ENCODE results near the gene LMF2.
"Not testable (repeated sequence)": the region's sequence is repeated elsewhere in the genome, so short reads cannot be mapped to it uniquely, and the experiment has no call there.

Gene LMF2

DNA sequence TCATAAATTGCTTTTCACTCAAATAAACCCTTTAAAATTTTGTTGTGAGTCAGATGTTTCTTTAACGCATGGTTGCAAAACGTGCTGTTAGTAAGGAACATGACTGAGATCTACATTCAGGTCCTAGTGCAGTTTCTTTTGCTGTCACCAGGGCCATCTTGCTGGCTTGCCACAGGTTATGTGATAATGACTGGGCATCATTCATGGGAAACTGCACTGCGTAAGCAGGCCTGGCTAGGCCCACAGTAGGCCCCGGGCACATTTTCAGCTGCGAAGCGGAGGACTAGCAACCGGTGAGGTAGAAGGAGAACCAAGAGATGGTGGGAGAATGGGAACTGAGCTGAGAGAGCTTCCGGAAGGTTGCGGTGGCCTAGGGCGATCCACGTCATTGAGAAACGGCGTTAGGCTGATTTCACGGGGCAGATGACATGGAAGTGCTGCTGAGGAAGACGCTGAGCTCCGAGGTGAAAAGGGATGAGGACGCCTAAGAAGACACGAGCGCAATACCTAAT lies 35.0 kb upstream of the LMF2 start:
- Histone ChIP-seq H3K79me2 (ENCODE audit: insufficient read depth, low read length) (no peaks in the 10 kb centered on the region), H3K4me3 (ENCODE audit: insufficient read depth, low read length, poor library complexity, severe bottlenecking) (no peak overlapping the region), H3K27me3 (ENCODE audit: low read length) (no peaks in the 10 kb centered on the region), H3K9ac (ENCODE audit: low read length) (no peak overlapping the region), H3K36me3 (ENCODE audit: low read length) (no peaks in the 10 kb centered on the region), H3K27ac (ENCODE audit: low read depth, low read length) (no peak overlapping the region), H4K20me1 (ENCODE audit: low read depth, low read length) (no peaks in the 10 kb centered on the region), H3K9me3 (ENCODE audit: insufficient read depth, low read length) (no peaks in the 10 kb centered on the region), H3K4me2 (ENCODE audit: low read depth, low read length, poor library complexity, severe bottlenecking) (no peak overlapping the region), H3F3A (ENCODE audit: insufficient read depth) (peaks cover 25% of the 10 kb centered on the region), H2AFZ (ENCODE audit: low read depth, low read length, severe bottlenecking) (no peak overlapping the region), H3K9me2 (replicated peaks; ENCODE audit: insufficient read depth, low read length) (no peaks in the 10 kb centered on the region)
- TF ChIP-seq EZH2phosphoT487 (conservative IDR thresholded peaks at IDR 0.05; ENCODE audit: low read length) = no peak
- TF ChIP-seq, protein P1, sequence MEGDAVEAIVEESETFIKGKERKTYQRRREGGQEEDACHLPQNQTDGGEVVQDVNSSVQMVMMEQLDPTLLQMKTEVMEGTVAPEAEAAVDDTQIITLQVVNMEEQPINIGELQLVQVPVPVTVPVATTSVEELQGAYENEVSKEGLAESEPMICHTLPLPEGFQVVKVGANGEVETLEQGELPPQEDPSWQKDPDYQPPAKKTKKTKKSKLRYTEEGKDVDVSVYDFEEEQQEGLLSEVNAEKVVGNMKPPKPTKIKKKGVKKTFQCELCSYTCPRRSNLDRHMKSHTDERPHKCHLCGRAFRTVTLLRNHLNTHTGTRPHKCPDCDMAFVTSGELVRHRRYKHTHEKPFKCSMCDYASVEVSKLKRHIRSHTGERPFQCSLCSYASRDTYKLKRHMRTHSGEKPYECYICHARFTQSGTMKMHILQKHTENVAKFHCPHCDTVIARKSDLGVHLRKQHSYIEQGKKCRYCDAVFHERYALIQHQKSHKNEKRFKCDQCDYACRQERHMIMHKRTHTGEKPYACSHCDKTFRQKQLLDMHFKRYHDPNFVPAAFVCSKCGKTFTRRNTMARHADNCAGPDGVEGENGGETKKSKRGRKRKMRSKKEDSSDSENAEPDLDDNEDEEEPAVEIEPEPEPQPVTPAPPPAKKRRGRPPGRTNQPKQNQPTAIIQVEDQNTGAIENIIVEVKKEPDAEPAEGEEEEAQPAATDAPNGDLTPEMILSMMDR (IDR thresholded peaks at IDR 0.05; ENCODE audit: insufficient read depth, low read length, poor library complexity, severe bottlenecking) = no peak

DNA sequence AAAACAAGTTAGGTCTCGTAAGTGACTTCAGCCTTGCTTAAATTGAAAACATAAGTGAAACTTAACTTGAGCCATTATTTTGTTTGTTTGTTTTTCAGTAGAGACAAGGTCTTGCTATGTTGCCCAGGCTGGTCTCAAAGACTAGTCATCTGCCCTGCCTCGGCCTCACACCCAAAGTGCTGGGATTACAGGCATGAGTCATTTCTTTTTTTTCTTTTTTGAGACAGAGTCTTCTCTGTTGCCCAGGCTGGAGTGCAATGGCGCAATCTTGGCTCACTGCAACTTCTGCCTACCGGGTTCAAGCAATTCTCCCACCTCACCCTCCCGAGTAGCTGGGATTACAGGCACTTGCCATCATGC lies 34.1 kb upstream of the LMF2 start:
- H3K9ac ChIP-seq (ENCODE audit: low read length); H3K36me3 ChIP-seq (ENCODE audit: low read length); H3K9me2 ChIP-seq (replicated peaks; ENCODE audit: insufficient read depth, low read length); H3K79me2 ChIP-seq (ENCODE audit: insufficient read depth, low read length); H3K4me3 ChIP-seq (ENCODE audit: insufficient read depth, low read length, poor library complexity, severe bottlenecking); H3K27me3 ChIP-seq (ENCODE audit: low read length); H3K4me2 ChIP-seq (ENCODE audit: low read depth, low read length, poor library complexity, severe bottlenecking); H3K27ac ChIP-seq (ENCODE audit: low read depth, low read length); H3K9me3 ChIP-seq (ENCODE audit: insufficient read depth, low read length); H2AFZ ChIP-seq (ENCODE audit: low read depth, low read length, severe bottlenecking); H4K20me1 ChIP-seq (ENCODE audit: low read depth, low read length): not testable (repeated sequence)
- H3F3A ChIP-seq (ENCODE audit: insufficient read depth) = peaks cover 25% of the 10 kb centered on the region

DNA sequence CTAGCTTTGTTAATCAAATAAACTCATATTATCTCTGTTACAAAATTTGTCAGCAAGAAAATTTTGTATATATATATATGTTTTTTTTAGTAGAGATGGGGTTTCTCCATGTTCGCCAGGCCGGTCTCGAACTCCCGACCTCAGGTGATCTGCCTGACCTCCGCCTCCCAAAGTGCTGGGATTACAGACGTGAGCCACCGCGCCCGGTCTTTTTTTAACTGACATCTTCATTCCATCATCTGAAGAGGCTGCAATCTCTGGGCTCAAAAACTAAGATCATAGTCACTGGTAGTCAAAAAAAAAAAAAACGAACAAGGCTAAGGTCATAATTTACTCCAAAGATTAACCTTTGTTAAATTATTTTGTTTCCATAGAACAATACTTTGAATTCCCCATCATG lies 32.9 kb upstream of the LMF2 start:
- Histone ChIP-seq H3K27me3 (ENCODE audit: low read length) (no peaks in the 10 kb centered on the region), H3K79me2 (ENCODE audit: insufficient read depth, low read length) (no peaks in the 10 kb centered on the region), H3K36me3 (ENCODE audit: low read length) (no peaks in the 10 kb centered on the region), H3K9ac (ENCODE audit: low read length) (peak overlapping the region; percentile 59; the same call in 1 of the 2 replicates), H3K9me2 (replicated peaks; ENCODE audit: insufficient read depth, low read length) (no peaks in the 10 kb centered on the region), H2AFZ (ENCODE audit: low read depth, low read length, severe bottlenecking) (no peak overlapping the region), H3K27ac (ENCODE audit: low read depth, low read length) (peak overlapping the region; percentile 91), H3K4me2 (ENCODE audit: low read depth, low read length, poor library complexity, severe bottlenecking) (peak overlapping the region; percentile 62), H3K9me3 (ENCODE audit: insufficient read depth, low read length) (no peaks in the 10 kb centered on the region), H3K4me3 (ENCODE audit: insufficient read depth, low read length, poor library complexity, severe bottlenecking) (no peak overlapping the region), H3F3A (ENCODE audit: insufficient read depth) (peaks cover 30% of the 10 kb centered on the region), H4K20me1 (ENCODE audit: low read depth, low read length) (no peaks in the 10 kb centered on the region)
- TF ChIP-seq EZH2phosphoT487 (conservative IDR thresholded peaks at IDR 0.05; ENCODE audit: low read length) = no peak
- TF ChIP-seq, protein P1 (IDR thresholded peaks at IDR 0.05; ENCODE audit: insufficient read depth, low read length, poor library complexity, severe bottlenecking) = no peak

DNA sequence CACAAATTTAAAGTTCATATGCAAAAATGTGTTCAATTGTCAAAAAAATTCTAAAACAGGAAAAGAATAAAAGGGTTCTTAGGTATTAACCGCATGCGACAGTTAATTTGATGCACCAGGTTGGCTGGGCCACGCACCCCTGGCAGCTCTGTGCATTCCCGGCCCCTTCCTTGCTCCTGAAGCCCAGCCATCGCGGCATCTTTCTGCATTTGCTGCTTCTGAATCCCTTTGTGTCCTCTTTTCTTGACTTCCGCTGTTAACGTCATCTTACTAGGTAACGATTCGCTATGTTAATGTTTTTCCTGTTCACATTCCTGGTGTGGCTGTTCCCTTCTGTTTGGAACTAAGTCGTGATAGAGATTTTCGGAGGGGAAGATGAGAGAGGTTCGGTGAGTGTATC lies 30.3 kb upstream of the LMF2 start:
- Histone ChIP-seq H2AFZ (ENCODE audit: low read depth, low read length, severe bottlenecking) (no peak overlapping the region), H3K9me3 (ENCODE audit: insufficient read depth, low read length) (no peaks in the 10 kb centered on the region)

More for the DNA sequence above, 30.3 kb upstream of the LMF2 start:
- H4K20me1 ChIP-seq (ENCODE audit: low read depth, low read length) = no peaks in the 10 kb centered on the region
- TF ChIP-seq, protein P1 (IDR thresholded peaks at IDR 0.05; ENCODE audit: insufficient read depth, low read length, poor library complexity, severe bottlenecking) = no peak
- H3K27ac ChIP-seq (ENCODE audit: low read depth, low read length) = no peak overlapping the region
- no peaks in the 10 kb centered on the region for H3K27me3 ChIP-seq (ENCODE audit: low read length)
- H3F3A ChIP-seq (ENCODE audit: insufficient read depth) = peaks cover 36% of the 10 kb centered on the region
- no peaks in the 10 kb centered on the region for H3K36me3 ChIP-seq (ENCODE audit: low read length)
- no peak overlapping the region for H3K4me2 ChIP-seq (ENCODE audit: low read depth, low read length, poor library complexity, severe bottlenecking)
- H3K9me2 ChIP-seq (replicated peaks; ENCODE audit: insufficient read depth, low read length) = no peaks in the 10 kb centered on the region
- H3K79me2 ChIP-seq (ENCODE audit: insufficient read depth, low read length) = no peaks in the 10 kb centered on the region
- H3K4me3 ChIP-seq (ENCODE audit: insufficient read depth, low read length, poor library complexity, severe bottlenecking) = no peak overlapping the region
- H3K9ac ChIP-seq (ENCODE audit: low read length) = no peak overlapping the region
